ENCODE data around the gene EXD2.

- no peak for TF ChIP-seq POLR2A (IDR thresholded peaks at IDR 0.05)
- TF ChIP-seq CTCF (IDR thresholded peaks at IDR 0.05 in 4 of 5, conservative IDR thresholded peaks at IDR 0.05 in 1 of 5): peak in 4 of 5 experiments; percentile 51 to 67 (median 57)
Measured at GRCh38 chr14:69260861-69261564, 69.7 kb downstream of the EXD2 start.
